DOHH2 (cell line): ENCODE measurements around the gene CLTC.
A peak's percentile ranks its signal among the peaks of the same experiment; 100 is the strongest.

Experiments used
- H3F3A ChIP-seq: fragments of 200-600 bp; sonication (generic), shearing (Covaris generic); 2 replicates; pipeline ENCODE4 v1.6.0; 2016; ENCODE audit warnings: antibody characterized with exemption, mild to moderate bottlenecking; ENCODE audit not compliant: control insufficient read depth, insufficient read depth
- H3K27ac ChIP-seq: fragments of 200-600 bp; sonication (generic); 2 replicates; pipeline ENCODE4 v1.5.1; 2014; ENCODE audit warnings: low read depth, mild to moderate bottlenecking, low read length, moderate library complexity
- H3K27me3 ChIP-seq: fragments of 200-600 bp; sonication (generic); 2 replicates; pipeline ENCODE4 v1.6.1; 2014; ENCODE audit warnings: mild to moderate bottlenecking, low read length, mixed read lengths; ENCODE audit not compliant: control insufficient read depth
- H3K36me3 ChIP-seq: fragments of 200-600 bp; sonication (generic); 2 replicates; pipeline ENCODE4 v1.6.1; 2014; ENCODE audit warnings: mild to moderate bottlenecking, low read length, moderate library complexity, mixed read lengths; ENCODE audit not compliant: control insufficient read depth
- H3K4me1 ChIP-seq: fragments of 200-600 bp; sonication (generic); 2 replicates; pipeline ENCODE4 v1.6.1; 2014; ENCODE audit warnings: mild to moderate bottlenecking, low read length, mixed read lengths; ENCODE audit not compliant: control insufficient read depth
- H3K4me2 ChIP-seq: fragments of 200-600 bp; sonication (generic); 2 replicates; pipeline ENCODE4 v1.6.0; 2014; ENCODE audit warnings: mild to moderate bottlenecking, low read length, moderate library complexity
- H3K4me3 ChIP-seq: fragments of 200-600 bp; sonication (generic); 2 replicates; pipeline ENCODE4 v1.5.1; 2014; ENCODE audit warnings: mild to moderate bottlenecking, low read length, mixed read lengths
- H3K79me2 ChIP-seq: fragments of 200-600 bp; sonication (generic); 2 replicates; pipeline ENCODE4 v1.6.1; 2014; ENCODE audit warnings: mild to moderate bottlenecking, low read length, mixed read lengths; ENCODE audit not compliant: control insufficient read depth
- H3K9me2 ChIP-seq: fragments of 200-600 bp; sonication (generic); replicated peaks from 2 replicates; pipeline ENCODE4 v1.6.1; 2014; ENCODE audit warnings: mild to moderate bottlenecking, low read length, mixed read lengths; ENCODE audit not compliant: control insufficient read depth
- H3K9me3 ChIP-seq: fragments of 200-600 bp; sonication (generic); 2 replicates; pipeline ENCODE4 v1.6.1; 2014; ENCODE audit warnings: antibody characterized with exemption, low read length, mixed read lengths; ENCODE audit not compliant: control insufficient read depth, insufficient read depth
- H4K20me1 ChIP-seq: fragments of 200-600 bp; sonication (generic); 2 replicates; pipeline ENCODE4 v1.6.0; 2014; ENCODE audit warnings: low read depth, mild to moderate bottlenecking, antibody characterized with exemption, low read length, moderate library complexity; ENCODE audit not compliant: control insufficient read depth, insufficient read depth
- CTCF ChIP-seq: fragments of 200-600 bp; sonication (generic); IDR thresholded peaks from one replicate; pipeline ENCODE4 v1.5.1; 2014; ENCODE audit warnings: antibody characterized with exemption, mild to moderate bottlenecking, low read depth, low read length; ENCODE audit not compliant: poor library complexity, severe bottlenecking
- EZH2phosphoT487 ChIP-seq: fragments of 200-600 bp; sonication (generic); IDR thresholded peaks from 2 replicates; pipeline ENCODE4 v1.6.1; 2017; ENCODE audit warnings: borderline replicate concordance, mild to moderate bottlenecking, antibody characterized with exemption, low read length, moderate library complexity, mixed read lengths

CLTC gene

GRCh38 chr17:59601130-59601529, 18.6 kb upstream of the CLTC start:
- peaks cover 50% of the 10 kb centered on the region for H3K36me3 ChIP-seq

GRCh38 chr17:59607061-59607460, 12.6 kb upstream of the CLTC start:
- Histone ChIP-seq H3K27me3 (no peaks in the 10 kb centered on the region), H3K4me1 (no peaks in the 10 kb centered on the region), H3K9me3 (no peaks in the 10 kb centered on the region), H3K9me2 (no peaks in the 10 kb centered on the region), H3K4me3 (no peak overlapping the region), H3K27ac (no peak overlapping the region), H4K20me1 (no peaks in the 10 kb centered on the region), H3K79me2 (no peaks in the 10 kb centered on the region), H3K36me3 (peaks cover 61% of the 10 kb centered on the region), H3K4me2 (no peak overlapping the region), H3F3A (no peaks in the 10 kb centered on the region)
- TF ChIP-seq CTCF (no peak), EZH2phosphoT487 (no peak)

More at GRCh38 chr17:59601130-59601529, 18.6 kb upstream of the CLTC start:
- Histone ChIP-seq H3K27ac (no peak overlapping the region), H3K27me3 (no peaks in the 10 kb centered on the region), H3F3A (no peaks in the 10 kb centered on the region), H3K9me3 (no peaks in the 10 kb centered on the region), H3K4me1 (no peaks in the 10 kb centered on the region), H3K9me2 (no peaks in the 10 kb centered on the region), H3K4me2 (no peak overlapping the region), H4K20me1 (no peaks in the 10 kb centered on the region), H3K79me2 (no peaks in the 10 kb centered on the region), H3K4me3 (no peak overlapping the region)
- no peak for TF ChIP-seq EZH2phosphoT487
- TF ChIP-seq CTCF = no peak

- Histone ChIP-seq H3K36me3 (peaks cover 53% of the 10 kb centered on the region), H4K20me1 (no peaks in the 10 kb centered on the region), H3K9me2 (no peaks in the 10 kb centered on the region), H3K27me3 (no peaks in the 10 kb centered on the region), H3K4me2 (no peak overlapping the region), H3K79me2 (no peaks in the 10 kb centered on the region), H3K27ac (no peak overlapping the region), H3F3A (no peaks in the 10 kb centered on the region), H3K4me3 (no peak overlapping the region), H3K4me1 (no peaks in the 10 kb centered on the region), H3K9me3 (no peaks in the 10 kb centered on the region)
- no peak for TF ChIP-seq EZH2phosphoT487
- peak; percentile 54 for TF ChIP-seq CTCF
Measured at GRCh38 chr17:59607817-59608403, 11.8 kb upstream of the CLTC start.
